H9 (cell line): ENCODE data around the gene TP53TG5. TPM values are rescaled to one million over a fixed set of nuclear protein-coding genes. Genes with fewer than 3 reads are reported as not detected.
A peak's percentile ranks its signal among the peaks of the same experiment; 100 is the strongest.

Experiments
- DNase-seq: peaks from one replicate; pipeline ENCODE4 v3.0.0-alpha.2; 2017
- H2AFZ ChIP-seq: one replicate; pipeline ENCODE4 v1.6.1; 2013; ENCODE audit warnings: mild to moderate bottlenecking, low read length, control low read depth, moderate library complexity
- H2AK5ac ChIP-seq: 2 replicates; pipeline ENCODE4 v1.6.1; 2013; ENCODE audit warnings: low read length, control low read depth, mixed read lengths; ENCODE audit not compliant: insufficient read length
- H2BK120ac ChIP-seq: one replicate; pipeline ENCODE4 v1.6.1; 2013; ENCODE audit warnings: low read depth, mild to moderate bottlenecking, low read length, control low read depth, inconsistent platforms; ENCODE audit not compliant: poor library complexity, severe bottlenecking
- H2BK12ac ChIP-seq: 2 replicates; pipeline ENCODE4 v1.6.1; 2013; ENCODE audit warnings: low read length, control low read depth, mixed read lengths, low read depth; ENCODE audit not compliant: insufficient read length
- H2BK15ac ChIP-seq: 2 replicates; pipeline ENCODE4 v1.6.1; 2013; ENCODE audit warnings: low read depth, low read length, control low read depth
- H2BK20ac ChIP-seq: one replicate; pipeline ENCODE4 v1.6.1; 2013; ENCODE audit warnings: low read depth, mild to moderate bottlenecking, low read length, control low read depth, inconsistent platforms; ENCODE audit not compliant: poor library complexity, severe bottlenecking
- H2BK5ac ChIP-seq: 2 replicates; pipeline ENCODE4 v1.6.1; 2013; ENCODE audit warnings: low read length, control low read depth, mixed read lengths; ENCODE audit not compliant: insufficient read length
- H3K14ac ChIP-seq: 2 replicates; pipeline ENCODE4 v1.6.1; 2013; ENCODE audit warnings: low read length, control low read depth; ENCODE audit not compliant: insufficient read depth
- H3K18ac ChIP-seq: 2 replicates; pipeline ENCODE4 v1.6.1; 2013; ENCODE audit warnings: low read depth, mild to moderate bottlenecking, mixed read lengths, low read length, control low read depth; ENCODE audit not compliant: insufficient read length
- H3K23ac ChIP-seq: 2 replicates; pipeline ENCODE4 v1.6.1; 2013; ENCODE audit warnings: low read length, control low read depth, mixed read lengths, low read depth; ENCODE audit not compliant: insufficient read length
- H3K23me2 ChIP-seq: 2 replicates; pipeline ENCODE4 v1.6.1; 2013; ENCODE audit warnings: low read depth, mild to moderate bottlenecking, mixed read lengths, low read length, control low read depth; ENCODE audit not compliant: insufficient read length, poor library complexity, severe bottlenecking
- H3K27ac ChIP-seq: 2 replicates; pipeline ENCODE4 v1.5.1; 2013; ENCODE audit warnings: low read length, control low read depth, mixed read lengths, low read depth; ENCODE audit not compliant: insufficient read length
- H3K27me3 ChIP-seq: 2 replicates; pipeline ENCODE4 v1.6.1; 2013; ENCODE audit warnings: low read length, control low read depth, inconsistent platforms; ENCODE audit not compliant: insufficient read depth
- H3K4ac ChIP-seq: 2 replicates; pipeline ENCODE4 v1.6.1; 2013; ENCODE audit warnings: low read depth, mild to moderate bottlenecking, control low read depth, inconsistent platforms, low read length, moderate library complexity
- H3K4me1 ChIP-seq: 2 replicates; pipeline ENCODE4 v1.6.1; 2013; ENCODE audit warnings: low read length, control low read depth, inconsistent platforms; ENCODE audit not compliant: insufficient read depth
- H3K4me2 ChIP-seq: 2 replicates; pipeline ENCODE4 v1.6.1; 2013; ENCODE audit warnings: low read length, control low read depth, mixed read lengths; ENCODE audit not compliant: insufficient read length, insufficient read depth
- H3K56ac ChIP-seq: 2 replicates; pipeline ENCODE4 v1.6.1; 2013; ENCODE audit warnings: low read depth, mild to moderate bottlenecking, mixed read lengths, low read length, control low read depth; ENCODE audit not compliant: insufficient read length
- H3K79me1 ChIP-seq: 2 replicates; pipeline ENCODE4 v1.6.1; 2013; ENCODE audit warnings: low read depth, mild to moderate bottlenecking, moderate library complexity, low read length, control low read depth, inconsistent platforms; ENCODE audit not compliant: insufficient read depth, poor library complexity, severe bottlenecking
- H3K79me2 ChIP-seq: 2 replicates; pipeline ENCODE4 v1.6.1; 2013; ENCODE audit warnings: low read length, control low read depth, inconsistent platforms; ENCODE audit not compliant: insufficient read depth
- H3K9ac ChIP-seq: 2 replicates; pipeline ENCODE4 v1.6.1; 2013; ENCODE audit warnings: low read length, control low read depth, mixed read lengths; ENCODE audit not compliant: insufficient read length; ENCODE audit errors: extremely low read depth
- H3K9me3 ChIP-seq: one replicate; pipeline ENCODE4 v1.6.1; 2013; ENCODE audit warnings: low read depth, low read length, inconsistent platforms; ENCODE audit not compliant: control insufficient read depth
- H3T11ph ChIP-seq: one replicate; pipeline ENCODE4 v1.6.1; 2013; ENCODE audit warnings: mild to moderate bottlenecking, low read length, control low read depth, inconsistent platforms
- H4K20me1 ChIP-seq: one replicate; pipeline ENCODE4 v1.6.1; 2013; ENCODE audit not compliant: control insufficient read depth, insufficient read length, insufficient read depth
- H4K5ac ChIP-seq: 2 replicates; pipeline ENCODE4 v1.6.1; 2013; ENCODE audit warnings: low read depth, mild to moderate bottlenecking, mixed read lengths, low read length, control low read depth; ENCODE audit not compliant: insufficient read length
- H4K8ac ChIP-seq: replicated peaks from 2 replicates; pipeline ENCODE4 v1.6.1; 2013; ENCODE audit warnings: low read length, control low read depth, mixed read lengths, low read depth; ENCODE audit not compliant: insufficient read length
- H4K91ac ChIP-seq: 2 replicates; pipeline ENCODE4 v1.6.1; 2013; ENCODE audit warnings: low read depth, mild to moderate bottlenecking, moderate library complexity, mixed read lengths, low read length, control low read depth; ENCODE audit not compliant: insufficient read length
- H3K27ac Mint-ChIP-seq, 3 experiments: 2 replicates in 2 of 3; 3 replicates in 1 of 3; pipeline ENCODE4 v1.8.0; 2020 to 2021; ENCODE audit warnings: mixed read lengths in 3 of 3, mild to moderate bottlenecking in 1 of 3, moderate library complexity in 1 of 3
- H3K27me3 Mint-ChIP-seq: 2 replicates; pipeline ENCODE4 v1.8.0; 2021; ENCODE audit warnings: low read depth, mild to moderate bottlenecking, moderate library complexity, mixed read lengths
- H3K36me3 Mint-ChIP-seq, 3 experiments: 2 replicates in 2 of 3; 3 replicates in 1 of 3; pipeline ENCODE4 v1.8.0; 2020 to 2021; ENCODE audit warnings: low read depth in 3 of 3, mixed read lengths in 3 of 3; ENCODE audit not compliant: insufficient read depth in 1 of 3
- H3K4me1 Mint-ChIP-seq, 2 experiments: 2 replicates each; pipeline ENCODE4 v1.8.0; 2020; ENCODE audit warnings: mixed read lengths in 2 of 2
- H3K4me3 Mint-ChIP-seq, 2 experiments: 2 replicates in 1 of 2; 3 replicates in 1 of 2; pipeline ENCODE4 v1.8.0; 2020 to 2021; ENCODE audit warnings: mild to moderate bottlenecking in 2 of 2, mixed read lengths in 2 of 2, moderate library complexity in 1 of 2
- H3K9me3 Mint-ChIP-seq, 2 experiments: 2 replicates in 1 of 2; 3 replicates in 1 of 2; pipeline ENCODE4 v1.8.0; 2020; ENCODE audit warnings: mild to moderate bottlenecking in 2 of 2, mixed read lengths in 2 of 2, moderate library complexity in 1 of 2
- WGBS: extraction: QIAGEN DNeasy Blood & Tissue Kit; methylation state at CpG from one replicate; pipeline ENCODE4 v1.1.7; 2013; ENCODE audit warnings: missing lambda C conversion rate, low lambda C conversion rate, mixed read lengths; ENCODE audit not compliant: insufficient read length; ENCODE audit errors: extremely low coverage; 5-methylcytosine and 5-hydroxymethylcytosine counted together
- total RNA-seq: library from RNA; stranded (reverse); gene quantifications from 2 replicates; pipeline ENCODE4 v1.2.1, GENCODE V29; 2021
- TF ChIP-seq, protein P1 (sequence below): fragments of 200-600 bp; sonication (generic); conservative IDR thresholded peaks from 3 replicates; pipeline ENCODE4 v1.8.0; 2021; ENCODE audit warnings: antibody characterized with exemption, mild to moderate bottlenecking

TP53TG5 gene
- total RNA-seq, 1 experiment from 2014 or later: not detected

DNA sequence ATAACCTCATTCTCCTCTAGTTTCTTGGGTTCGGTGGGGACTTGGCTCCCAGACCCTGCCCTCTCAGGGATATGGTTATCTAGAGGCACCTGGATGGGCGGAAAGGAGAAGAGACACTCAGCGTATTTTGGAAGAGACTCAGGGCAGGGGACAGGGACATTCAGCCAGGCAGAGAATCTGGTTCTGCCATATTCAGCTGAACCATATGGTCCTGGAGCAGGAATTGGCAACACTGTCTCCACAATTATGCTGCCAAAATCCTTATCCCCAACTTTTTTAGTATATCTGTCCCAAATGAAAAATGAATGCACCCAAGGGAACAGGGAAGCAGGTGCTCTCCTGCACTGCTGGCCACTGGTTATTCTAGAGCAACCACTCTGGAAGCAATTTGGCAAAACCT, 47.6 kb downstream of the TP53TG5 start:
- no peak overlapping the region for H3K9ac ChIP-seq
- H3K27me3 ChIP-seq: no peaks in the 10 kb centered on the region
- no peaks in the 10 kb centered on the region for H3K79me1 ChIP-seq
- H3K23ac ChIP-seq: no peak overlapping the region
- Mint-ChIP-seq H3K27ac (peak overlapping the region in 1 of 3 experiments; percentile 56; a peak in 2 of 7 replicates), H3K27me3 (no peaks in the 10 kb centered on the region), H3K4me1 (peaks cover 3 to 11% of the 10 kb centered on the region in 2 experiments), H3K36me3 (peaks cover 11 to 61% (median 59%) of the 10 kb centered on the region in 3 experiments; a peak in 6 of 7 replicates), H3K9me3 (no peaks in the 10 kb centered on the region), H3K4me3 (no peak overlapping the region)
- no peaks in the 10 kb centered on the region for H3K4me1 ChIP-seq
- no peak overlapping the region for H3T11ph ChIP-seq
- no peak overlapping the region for H2BK15ac ChIP-seq
- no peak overlapping the region for H3K18ac ChIP-seq
- no peak overlapping the region for H3K4me2 ChIP-seq
- no peak for DNase-seq
- H2BK12ac ChIP-seq: no peak overlapping the region
- no peak overlapping the region for H4K8ac ChIP-seq
- H2BK20ac ChIP-seq: no peak overlapping the region
- no peaks in the 10 kb centered on the region for H3K79me2 ChIP-seq
- no peak overlapping the region for H3K56ac ChIP-seq
- no peaks in the 10 kb centered on the region for H3K23me2 ChIP-seq
- no peak overlapping the region for H2AK5ac ChIP-seq
- H4K91ac ChIP-seq: no peak overlapping the region
- no peak overlapping the region for H2BK120ac ChIP-seq
- H3K4ac ChIP-seq: no peak overlapping the region
- no peaks in the 10 kb centered on the region for H3K9me3 ChIP-seq
- H4K5ac ChIP-seq: no peak overlapping the region
- no peak overlapping the region for H3K14ac ChIP-seq
- no peaks in the 10 kb centered on the region for H4K20me1 ChIP-seq
- no CpG with 5 or more reads among the region's 3 CpGs for WGBS
- no peak overlapping the region for H3K27ac ChIP-seq
- H2BK5ac ChIP-seq: no peak overlapping the region
- TF ChIP-seq, protein P1, sequence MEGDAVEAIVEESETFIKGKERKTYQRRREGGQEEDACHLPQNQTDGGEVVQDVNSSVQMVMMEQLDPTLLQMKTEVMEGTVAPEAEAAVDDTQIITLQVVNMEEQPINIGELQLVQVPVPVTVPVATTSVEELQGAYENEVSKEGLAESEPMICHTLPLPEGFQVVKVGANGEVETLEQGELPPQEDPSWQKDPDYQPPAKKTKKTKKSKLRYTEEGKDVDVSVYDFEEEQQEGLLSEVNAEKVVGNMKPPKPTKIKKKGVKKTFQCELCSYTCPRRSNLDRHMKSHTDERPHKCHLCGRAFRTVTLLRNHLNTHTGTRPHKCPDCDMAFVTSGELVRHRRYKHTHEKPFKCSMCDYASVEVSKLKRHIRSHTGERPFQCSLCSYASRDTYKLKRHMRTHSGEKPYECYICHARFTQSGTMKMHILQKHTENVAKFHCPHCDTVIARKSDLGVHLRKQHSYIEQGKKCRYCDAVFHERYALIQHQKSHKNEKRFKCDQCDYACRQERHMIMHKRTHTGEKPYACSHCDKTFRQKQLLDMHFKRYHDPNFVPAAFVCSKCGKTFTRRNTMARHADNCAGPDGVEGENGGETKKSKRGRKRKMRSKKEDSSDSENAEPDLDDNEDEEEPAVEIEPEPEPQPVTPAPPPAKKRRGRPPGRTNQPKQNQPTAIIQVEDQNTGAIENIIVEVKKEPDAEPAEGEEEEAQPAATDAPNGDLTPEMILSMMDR: no peak
- H2AFZ ChIP-seq: no peak overlapping the region
